Measurements from ENCODE around the gene OVOL2.

- TF ChIP-seq CTCF (IDR thresholded peaks at IDR 0.05; ENCODE audit: insufficient read depth, low read length) (no peak), REST (IDR thresholded peaks at IDR 0.05; ENCODE audit: insufficient replicate concordance, low read depth) (no peak)
Observed at GRCh38 chr20:18009116-18009515, 48.6 kb downstream of the OVOL2 start.
